ENCODE data around the gene RSU1.

Gene RSU1

DNA sequence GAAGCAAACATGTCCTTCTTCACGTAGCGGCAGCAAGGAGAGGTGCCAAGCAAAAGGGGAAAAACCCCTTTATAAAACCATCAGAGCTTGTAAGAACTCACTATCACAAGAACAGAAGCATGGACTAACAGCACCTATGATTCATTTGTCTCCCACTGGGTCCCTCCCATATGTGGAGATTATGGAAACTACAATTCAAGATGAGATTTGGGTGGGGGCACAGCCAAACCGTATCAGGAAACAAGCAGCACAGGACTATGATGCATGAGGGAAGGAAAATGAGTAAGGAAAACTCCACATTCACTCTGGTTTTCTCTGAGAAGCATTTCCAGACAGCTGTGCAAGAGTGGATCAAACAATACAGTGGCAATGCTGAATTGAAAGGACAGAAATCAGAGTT, 81.6 kb downstream of the RSU1 start:
- DNase-seq, result no peak

DNA sequence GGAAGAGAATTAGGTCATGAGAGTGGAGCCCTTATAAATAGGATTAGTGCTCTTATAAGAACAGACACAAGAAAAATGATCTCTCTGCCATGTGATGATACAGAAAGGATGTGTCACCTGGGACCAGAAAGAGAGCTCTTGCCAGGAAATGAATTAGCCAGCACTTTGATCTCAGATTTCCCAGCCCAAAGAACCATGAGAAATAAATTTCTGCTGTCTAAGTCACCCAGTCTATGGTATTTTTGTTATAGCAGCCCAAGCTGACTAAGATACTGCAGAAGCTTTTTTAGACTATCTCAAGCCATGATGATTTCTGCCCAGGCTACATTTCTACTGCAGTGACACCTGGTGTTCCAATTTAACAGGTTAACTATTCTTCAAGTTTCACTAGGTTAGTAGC, 84.8 kb downstream of the RSU1 start:
- DNase-seq, result no peak

DNA sequence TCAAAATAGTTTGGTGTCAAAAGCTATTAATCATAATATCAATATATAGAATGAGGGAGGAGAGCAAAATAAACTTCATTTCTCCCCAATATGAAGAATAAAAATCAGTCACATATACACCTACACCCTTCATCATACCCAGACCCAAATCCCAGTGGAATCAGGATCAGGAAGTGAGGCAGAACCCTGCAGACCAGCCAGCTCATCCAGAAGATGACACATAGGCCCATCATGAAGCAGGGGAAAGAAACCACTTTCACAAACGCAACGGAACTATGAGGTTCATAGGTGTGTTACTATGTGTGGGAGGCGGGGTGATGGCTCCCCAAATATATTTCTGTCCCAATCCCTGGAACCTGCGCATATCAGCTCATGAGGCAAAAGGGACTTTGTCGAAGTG, 89.0 kb downstream of the RSU1 start:
- no peak for DNase-seq

DNA sequence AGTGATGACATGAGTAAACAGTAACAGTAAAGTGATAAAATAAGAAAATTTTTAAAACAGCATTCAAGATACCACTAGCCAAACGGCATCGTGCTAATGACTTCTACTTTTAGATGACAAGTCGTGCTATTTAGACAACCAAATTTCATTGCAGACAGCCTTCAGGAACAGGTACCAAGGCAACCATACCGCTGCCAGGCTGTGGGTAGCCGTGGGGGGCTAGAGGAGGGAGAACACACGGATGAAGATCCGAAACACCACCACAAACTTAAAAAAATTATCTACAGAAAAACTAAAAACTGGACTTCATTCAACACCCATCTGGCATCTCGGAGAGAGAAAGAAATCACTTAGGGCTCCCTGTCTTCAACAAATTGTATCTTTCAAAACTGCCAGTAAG, 89.6 kb downstream of the RSU1 start:
- DNase-seq, result no peak

DNA sequence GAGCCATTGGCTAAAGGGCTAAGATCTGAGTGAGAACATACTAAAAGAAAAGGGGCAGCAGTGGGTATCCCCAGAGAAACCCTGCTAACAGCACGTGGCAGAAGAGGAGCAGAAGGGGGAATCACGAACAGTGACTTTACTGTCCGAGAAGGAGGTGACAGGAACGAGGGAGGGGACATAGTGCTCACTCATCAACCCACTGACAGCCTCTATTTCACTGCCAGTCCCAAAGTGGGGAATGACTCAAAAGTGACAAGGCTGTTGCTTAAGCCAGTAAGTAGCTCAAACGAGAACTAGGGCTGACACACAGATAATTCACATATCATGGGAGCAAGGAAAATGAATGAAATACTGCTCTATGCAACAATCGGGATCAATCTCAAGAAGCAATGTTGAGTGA, 92.7 kb downstream of the RSU1 start:
- no peak for DNase-seq

DNA sequence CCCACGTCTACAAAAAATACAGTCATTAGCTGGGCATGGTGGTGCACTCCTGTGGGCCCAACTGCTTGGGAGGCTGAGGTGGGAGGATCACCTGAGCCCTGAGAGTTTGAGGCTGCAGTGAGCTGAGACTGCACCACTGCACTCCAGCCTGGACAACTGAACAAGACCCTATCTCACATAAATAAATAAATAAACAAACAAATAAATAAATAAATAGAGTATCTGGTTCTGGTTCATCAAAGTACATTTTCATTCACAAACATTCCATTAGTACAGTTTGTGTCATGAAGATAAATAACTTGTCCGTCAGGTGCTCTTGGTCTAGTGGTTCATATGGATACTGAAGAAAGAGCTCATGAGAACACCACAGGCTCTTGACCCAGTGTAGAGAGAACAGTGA, 96.4 kb downstream of the RSU1 start:
- DNase-seq, result no peak

DNA sequence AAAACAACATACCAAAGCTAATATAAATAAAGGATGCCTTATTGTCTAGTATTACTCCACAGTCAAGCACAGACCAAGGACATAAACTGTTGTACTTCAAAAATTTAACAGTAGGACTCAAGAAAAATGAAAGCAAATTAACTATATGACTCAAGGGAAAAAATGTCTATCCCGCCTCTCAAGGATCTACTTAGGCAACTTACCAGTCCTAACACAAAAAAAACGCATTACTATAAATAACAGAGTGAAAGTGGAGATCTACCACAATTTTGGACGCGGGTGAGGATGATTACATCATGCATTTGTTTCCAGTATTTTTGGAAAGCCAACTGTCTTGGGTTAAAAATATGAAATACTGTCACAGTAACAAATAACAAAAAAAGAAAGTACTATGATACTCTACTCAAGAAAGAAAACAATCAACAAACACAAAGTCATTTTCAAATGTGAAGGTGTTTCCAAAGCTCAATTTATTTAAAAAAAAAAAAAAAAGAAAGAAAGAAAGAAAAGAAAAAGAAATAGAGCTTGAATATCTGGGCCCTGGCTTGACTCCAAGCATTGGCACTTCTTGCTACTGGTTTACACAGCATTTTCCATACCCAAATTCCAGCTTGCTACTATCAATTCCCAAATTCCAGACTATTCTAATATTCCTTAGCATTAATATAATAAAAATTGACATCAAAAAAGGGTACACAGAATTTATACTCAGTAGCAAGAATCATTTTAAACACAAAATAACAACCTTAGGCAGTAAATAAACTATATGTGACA, 99.4 kb downstream of the RSU1 start:
- no peak for DNase-seq

DNA sequence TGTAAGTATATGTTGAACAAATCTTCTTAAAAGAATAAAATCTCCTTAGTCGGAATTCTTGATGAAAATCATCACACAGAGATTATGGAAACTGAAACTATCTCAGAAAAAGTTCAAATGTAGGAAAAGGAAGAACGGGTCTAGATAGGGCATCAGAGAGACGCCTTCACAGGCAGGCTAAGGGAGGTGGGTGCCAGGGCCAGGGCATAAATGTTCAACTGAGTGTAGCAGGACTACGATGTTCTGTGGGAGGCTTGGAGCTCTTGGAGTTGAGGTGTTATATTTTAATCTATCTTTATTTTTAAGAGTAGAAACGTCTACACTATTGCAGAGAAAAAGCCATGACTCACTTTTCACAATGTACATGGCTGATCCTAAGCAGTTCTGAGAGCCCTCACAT, 101.2 kb downstream of the RSU1 start:
- no peak for DNase-seq

DNA sequence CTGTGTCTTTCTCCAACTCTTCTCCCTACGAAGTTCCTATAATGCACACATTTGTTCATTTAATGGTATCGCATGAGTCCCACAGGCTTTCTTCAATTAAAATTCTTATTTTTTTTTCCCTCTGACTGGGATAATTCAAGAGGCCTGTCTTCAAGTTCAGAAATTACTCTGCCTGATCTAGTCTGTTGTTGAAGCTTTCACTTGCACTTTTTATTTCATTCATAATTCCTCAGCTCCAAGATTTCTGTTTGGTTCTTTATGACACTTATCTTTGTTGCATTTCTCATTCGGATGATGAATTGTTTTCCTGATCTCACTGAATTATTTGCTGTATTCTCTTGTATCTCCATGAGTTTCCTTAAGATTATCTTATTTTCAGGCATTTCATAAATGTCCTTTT, 103.9 kb downstream of the RSU1 start:
- no peak for DNase-seq

DNA sequence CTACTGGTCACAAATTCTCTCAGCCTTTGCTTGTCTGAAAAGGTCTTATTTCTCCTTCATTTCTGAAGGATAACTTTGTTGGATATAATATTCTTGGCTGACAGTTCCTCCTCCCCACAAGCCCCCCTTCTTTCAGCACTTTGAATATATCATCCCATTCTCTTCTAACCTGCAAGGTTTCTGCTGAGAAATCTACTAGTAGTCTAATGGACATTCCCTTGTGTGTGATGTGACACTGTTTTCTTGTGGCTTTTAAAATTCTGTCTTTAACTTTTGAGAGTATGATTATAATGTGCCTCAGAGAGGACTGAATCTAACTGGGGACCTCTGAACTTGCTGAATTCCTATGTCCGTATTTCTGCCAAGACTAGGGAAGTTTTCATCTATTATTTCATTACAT, 104.3 kb downstream of the RSU1 start:
- DNase-seq, result no peak

DNA sequence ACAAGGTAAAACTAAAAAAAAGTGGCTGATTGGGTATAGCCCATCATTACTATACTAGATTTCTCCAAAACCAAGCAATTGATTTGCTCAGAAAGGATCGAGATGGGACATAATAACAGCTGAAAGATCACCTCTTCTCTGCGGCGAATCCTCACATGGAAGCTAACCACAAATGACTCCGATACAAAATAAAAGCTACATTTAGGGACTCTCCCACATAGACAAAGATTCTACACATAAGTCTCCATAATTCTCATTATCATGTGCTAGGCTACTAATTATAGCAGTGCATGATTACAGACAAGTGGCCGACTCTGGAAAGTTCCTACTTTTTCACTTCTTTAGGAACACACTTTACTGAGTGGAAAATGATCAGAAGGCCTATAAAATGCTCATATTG, 116.9 kb downstream of the RSU1 start:
- DNase-seq, result no peak

DNA sequence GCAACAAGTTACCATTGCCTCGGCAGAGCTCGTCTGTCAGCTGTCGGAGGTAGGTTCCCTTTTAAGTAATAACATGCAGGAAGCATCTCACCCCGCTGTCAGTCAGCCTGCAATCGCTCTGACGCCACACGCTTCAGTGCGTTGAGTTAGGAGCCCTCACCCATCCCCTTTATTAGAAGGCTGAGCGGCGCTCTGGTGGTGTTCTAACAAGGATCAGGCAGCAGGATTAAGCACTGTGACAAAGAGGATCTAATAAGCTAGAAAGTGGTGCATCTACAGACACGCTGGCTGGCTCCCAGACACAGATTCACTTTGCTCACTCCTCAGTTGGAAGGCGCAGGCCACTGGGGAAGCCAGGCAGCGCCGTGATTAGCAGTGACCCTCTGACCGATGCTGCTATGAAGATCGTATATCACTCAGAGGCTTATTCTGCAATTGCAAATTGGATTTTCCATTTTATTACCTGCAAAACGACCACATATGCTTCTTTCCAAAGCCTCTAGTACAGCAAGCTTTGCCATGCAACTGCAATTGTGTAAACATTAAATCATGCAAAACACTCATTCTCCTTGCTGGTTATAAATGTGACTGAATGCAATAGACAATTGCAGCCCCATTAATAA, 117.7 kb downstream of the RSU1 start:
- no peak for DNase-seq

DNA sequence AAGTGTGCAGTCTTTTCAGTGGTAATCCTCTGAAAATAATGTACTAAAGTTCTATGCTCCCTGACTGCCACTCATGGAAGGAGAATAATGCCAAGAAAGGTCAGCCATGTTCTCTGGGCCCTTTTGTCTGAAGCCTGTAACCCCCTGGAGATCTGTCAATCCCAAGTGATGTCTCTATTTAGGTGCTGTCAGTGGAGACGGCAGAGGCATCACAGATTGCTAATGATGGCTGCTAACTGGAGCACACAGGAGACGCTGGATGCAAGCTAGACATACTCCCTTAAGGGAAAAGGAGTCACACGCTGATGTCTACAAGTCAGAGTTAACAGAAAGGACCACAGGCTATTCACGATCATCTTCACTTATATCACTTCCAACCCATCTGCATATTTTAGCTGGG, 118.8 kb downstream of the RSU1 start:
- DNase-seq, result no peak

DNA sequence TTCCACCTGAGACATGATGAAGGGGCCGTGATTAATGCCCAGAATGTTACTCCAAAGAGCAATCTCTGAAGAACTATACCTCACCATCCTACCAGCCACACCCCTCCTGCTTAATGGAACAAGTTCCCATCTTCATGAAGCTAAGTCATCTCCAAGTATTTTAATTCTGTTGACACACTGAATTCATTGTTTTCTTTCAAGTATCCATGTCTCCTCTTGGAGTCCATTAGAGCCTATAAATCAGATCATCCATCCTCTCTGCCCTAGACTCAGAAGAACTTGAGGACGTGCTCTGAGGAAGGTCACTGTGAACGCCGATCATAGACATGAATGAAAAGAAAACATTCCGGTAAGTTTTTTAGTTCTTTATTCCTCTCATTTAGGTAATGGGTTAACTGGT, 126.8 kb downstream of the RSU1 start:
- no peak for DNase-seq

DNA sequence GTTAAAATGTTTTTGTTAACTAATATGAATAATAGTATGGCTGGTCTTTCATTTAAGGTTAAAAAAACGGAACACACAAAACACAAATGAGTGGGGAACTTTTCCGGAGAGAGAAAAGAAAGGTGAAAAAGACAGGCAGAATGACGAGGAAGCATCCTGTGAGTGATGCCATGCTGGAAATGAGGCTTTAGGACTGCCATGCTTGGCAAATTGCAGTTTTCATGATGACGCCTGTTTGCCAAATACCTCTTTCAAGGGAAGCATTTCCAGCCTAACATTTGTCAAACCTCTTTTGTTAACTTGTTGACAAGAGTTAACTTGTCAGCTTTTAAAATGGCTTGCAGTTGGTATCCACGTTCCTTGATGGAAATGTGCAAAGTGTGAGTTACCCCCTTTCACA, 127.5 kb downstream of the RSU1 start:
- DNase-seq, result no peak

DNA sequence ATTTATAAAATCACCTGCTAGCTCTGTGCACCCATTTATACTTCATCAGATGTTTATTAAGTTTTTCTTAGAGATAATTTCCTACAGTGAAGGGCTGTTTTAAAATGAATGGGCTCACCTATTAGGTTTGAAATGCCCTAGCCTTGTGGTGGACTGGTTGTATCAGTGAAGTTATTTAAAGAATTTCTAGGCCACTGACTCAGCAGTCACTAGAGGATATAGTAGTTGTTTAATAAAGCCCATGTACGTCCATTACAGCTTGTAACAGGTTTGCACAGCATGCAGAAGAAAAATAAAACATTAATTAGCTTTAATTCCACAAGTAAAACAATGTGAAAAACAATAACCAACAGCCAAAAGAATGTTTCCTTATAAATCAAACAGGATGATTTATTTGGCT, 128.0 kb downstream of the RSU1 start:
- DNase-seq, result no peak

DNA sequence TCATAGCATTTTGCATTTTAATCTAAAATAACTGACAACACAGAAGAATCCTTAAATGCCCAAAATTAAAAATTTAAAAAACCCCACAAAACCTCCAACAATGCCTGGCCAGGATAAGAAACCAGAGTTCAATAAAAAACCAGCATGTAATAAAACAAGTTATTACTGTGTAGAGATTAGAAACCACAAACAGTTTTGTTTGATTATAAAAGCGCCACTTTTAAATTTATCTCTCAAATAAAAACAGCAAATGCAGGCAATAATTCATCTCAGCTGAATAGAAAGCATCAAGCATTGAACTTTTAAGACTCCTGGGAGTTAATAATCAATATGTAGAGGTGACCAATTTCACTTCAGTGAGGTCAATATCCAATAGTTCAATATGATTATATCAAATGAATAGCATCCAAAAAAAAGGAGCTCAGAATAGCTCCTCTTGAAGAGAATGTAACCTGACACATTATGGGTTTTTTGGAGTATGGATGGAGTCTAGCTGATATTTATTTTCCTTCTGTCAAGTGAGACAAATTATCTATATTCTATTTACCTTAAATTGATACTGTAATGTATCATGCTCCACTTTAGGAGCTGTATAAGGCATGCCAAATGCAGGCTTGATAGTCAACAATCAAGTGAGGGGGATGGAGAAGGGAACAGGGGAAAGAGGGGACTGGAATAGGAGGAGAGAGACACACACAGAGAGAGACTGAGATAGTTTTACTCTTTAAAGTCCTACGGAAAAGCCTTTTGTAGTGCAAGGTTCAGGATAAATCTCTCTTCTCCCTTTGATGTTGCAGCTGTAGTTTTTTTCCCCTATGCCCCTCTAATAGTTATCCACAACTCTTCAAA, 130.9 kb downstream of the RSU1 start:
- no peak for DNase-seq

DNA sequence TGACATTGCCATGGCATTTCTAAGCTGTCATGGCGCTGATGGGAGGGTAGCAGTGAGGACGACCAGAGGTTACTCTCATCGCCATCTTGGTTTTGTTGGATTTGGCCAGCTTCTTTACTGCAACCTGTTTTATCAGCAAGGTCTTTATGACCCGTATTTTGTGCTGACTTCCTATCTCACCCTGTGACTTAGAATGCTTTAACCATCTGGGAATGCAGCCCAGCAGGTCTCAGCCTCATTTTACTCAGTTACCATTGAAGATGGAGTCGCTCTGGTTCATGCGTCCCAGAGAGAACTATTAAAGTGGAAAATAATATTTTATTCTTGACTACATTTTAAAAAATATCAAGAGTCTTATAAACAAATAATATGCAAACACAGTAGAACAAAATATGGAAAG, 131.7 kb downstream of the RSU1 start:
- no peak for DNase-seq

DNA sequence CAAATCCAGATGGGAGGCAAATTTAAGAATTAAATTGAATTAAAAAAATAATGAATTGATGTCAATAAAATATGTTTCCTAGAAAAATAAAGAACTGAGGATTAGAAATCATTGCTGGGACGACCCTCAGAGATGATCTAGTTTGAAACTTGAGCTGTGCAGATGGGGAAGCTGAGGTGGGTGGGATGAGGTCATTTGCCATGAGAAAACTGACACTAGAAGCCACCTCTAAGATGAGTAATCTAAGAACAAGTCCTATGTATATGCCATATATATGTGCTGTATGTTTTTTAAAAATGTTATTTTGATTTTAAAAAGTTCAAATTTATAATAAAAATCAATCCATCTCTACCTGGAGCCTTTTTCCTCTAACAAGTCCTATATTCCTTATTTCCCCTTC, 135.7 kb downstream of the RSU1 start:
- DNase-seq, result peak; percentile 23 to 53

DNA sequence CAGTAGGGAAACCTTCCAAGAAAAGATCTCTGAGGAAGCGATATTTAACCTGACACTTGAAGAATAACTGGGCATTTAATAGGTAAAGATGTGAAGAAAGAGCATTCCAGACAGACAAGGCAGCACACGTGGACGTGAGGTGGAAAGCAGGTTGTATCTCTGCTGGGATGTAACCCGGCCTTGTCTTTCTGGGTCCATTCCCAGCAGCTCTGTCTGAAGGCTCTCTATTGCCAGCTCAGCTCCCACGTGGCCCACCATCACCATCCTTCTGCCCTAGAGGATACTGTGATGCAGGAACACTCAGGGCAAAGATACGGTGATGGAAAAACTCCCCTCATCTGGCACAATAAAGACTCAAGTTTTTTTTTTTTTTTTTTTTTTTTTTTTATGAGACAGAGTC, 137.7 kb downstream of the RSU1 start:
- DNase-seq, result no peak

DNA sequence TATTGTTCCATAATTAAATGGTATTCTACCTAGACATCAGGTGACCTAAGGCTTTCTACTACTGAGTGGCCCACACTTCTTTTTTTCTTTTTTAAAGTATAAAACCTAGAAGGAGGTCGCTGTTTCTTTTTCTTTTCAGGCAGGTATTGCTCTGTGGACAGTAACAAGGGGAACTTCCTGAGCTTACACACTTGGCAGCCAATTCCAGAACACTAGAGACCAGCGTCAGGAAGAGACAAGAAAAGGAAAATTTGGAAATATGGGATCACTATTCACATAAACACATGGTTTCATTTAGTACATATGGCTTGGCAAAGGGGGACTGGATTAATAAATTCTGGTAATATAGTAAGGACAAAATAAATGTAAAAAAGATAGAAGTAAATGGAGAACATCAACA, 141.9 kb downstream of the RSU1 start:
- DNase-seq, result no peak

DNA sequence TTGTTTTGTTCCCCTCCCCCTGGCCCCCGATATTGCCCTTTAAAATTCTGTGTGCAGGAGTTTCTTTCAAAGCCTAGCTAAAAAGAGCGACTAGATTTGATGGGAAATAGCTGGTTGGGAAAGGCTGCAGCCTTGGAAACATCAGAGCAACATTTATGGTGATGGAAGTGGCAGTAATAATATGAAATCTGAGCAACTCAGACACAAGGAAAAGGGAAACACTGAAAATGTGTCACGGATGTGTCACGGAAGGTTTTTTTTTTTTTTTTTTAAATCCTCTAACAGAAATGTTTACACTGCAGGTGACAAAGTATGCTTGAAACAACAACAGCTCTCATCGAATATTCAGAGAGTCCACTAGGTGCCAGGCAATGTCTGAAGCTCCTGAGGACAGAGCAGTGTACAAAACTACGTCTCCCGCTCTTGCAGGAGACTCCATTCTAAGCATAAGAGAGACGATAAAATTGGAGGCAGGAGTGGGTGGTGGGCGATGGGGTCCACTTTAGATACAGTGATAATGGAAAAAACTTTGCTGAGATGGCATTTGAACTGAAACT, 143.0 kb downstream of the RSU1 start:
- no peak for DNase-seq

DNA sequence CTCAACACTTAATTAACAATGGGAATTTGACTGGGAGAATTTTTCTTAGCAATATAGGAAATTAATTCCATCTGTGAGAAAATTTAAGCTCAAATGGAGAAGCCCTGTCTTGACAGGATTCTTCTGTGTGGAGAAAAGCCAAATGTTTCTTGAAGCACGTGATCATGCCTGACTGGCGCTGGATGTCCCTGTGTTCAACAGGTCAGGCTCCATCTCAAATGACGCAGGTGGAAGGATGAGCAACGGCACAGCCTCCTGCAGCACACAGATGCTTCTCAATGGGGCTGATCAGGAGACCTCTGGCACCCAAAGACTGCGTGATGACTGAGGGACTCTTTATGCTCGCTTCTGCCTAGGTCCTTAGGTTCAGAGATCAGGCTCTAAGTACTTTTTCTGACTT, 143.8 kb downstream of the RSU1 start:
- no peak for DNase-seq

DNA sequence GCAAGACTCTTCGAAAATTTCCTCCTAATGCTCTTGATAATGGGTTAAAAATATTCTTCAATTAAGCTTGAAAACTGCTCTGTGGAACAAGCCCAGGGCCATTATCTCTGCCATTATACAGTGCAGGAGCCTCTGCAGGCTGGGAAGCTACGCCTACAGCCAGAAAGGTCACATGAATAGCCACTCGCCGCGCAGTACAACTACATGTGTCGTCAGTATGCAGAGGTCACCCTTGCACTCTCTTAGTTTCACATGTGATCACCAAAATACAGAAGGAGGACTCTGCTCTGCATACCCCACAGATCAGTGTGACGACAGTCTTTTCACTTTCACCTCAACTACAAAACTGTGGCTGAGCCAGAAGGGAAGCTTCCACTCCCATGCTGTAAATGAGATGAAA, 153.8 kb downstream of the RSU1 start:
- no peak for DNase-seq
